Activated naive CD4-positive, alpha-beta T cell treated with anti-CD3 and anti-CD28 coated beads for 36 hours (primary cell): ENCODE measurements around the gene DPP9. TPM values are rescaled to one million over a fixed set of nuclear protein-coding genes. Genes with fewer than 3 reads are reported as not detected.
"Not testable (repeated sequence)": the region's sequence is repeated elsewhere in the genome, so short reads cannot be mapped to it uniquely, and the experiment has no call there.

Source experiments
- CTCF ChIA-PET: fragments of 350-600 bp; sonication (Branson Sonifier 250); formaldehyde crosslinking; loops from one replicate; lab custom pipeline; 2021; ENCODE audit warnings: antibody characterized with exemption; lab: Charles Lee
- DNase-seq: peaks from one replicate; pipeline ENCODE4 v3.0.0-alpha.2; 2020
- H3K27ac Mint-ChIP-seq: one replicate; pipeline ENCODE4 v1.8.0; 2021; ENCODE audit warnings: mild to moderate bottlenecking, mixed read lengths
- H3K27me3 Mint-ChIP-seq: one replicate; pipeline ENCODE4 v1.8.0; 2021; ENCODE audit warnings: low read depth, mixed read lengths
- H3K36me3 Mint-ChIP-seq: one replicate; pipeline ENCODE4 v1.8.0; 2021; ENCODE audit warnings: low read depth, mixed read lengths
- H3K4me1 Mint-ChIP-seq: one replicate; pipeline ENCODE4 v1.8.0; 2021; ENCODE audit warnings: low read depth, mixed read lengths
- H3K4me3 Mint-ChIP-seq: one replicate; pipeline ENCODE4 v1.8.0; 2021; ENCODE audit warnings: mild to moderate bottlenecking, moderate library complexity, mixed read lengths
- H3K9me3 Mint-ChIP-seq: one replicate; pipeline ENCODE4 v1.8.0; 2021; ENCODE audit warnings: mixed read lengths
- intact Hi-C: fragments of 100-400 bp; cut with micrococcal nuclease; formaldehyde crosslinking; loops from one replicate; pipeline ENCODE4 v1.15.1; 2023
- total RNA-seq, 2 experiments: library from RNA; stranded (reverse); gene quantifications; one replicate each; pipeline ENCODE4 v1.2.3, GENCODE V29; 2021

DPP9 gene
- total RNA-seq, 2 experiments from 2014 or later: 40.8 to 41.9 TPM

GRCh38 chr19:4754248-4754647 lies 30.6 kb upstream of the DPP9 start:
- no peaks in the 10 kb centered on the region for H3K9me3 Mint-ChIP-seq
- H3K4me1 Mint-ChIP-seq: no peaks in the 10 kb centered on the region
- intact Hi-C loops: no loop called here
- peaks cover 13% of the 10 kb centered on the region for H3K27me3 Mint-ChIP-seq
- CTCF ChIA-PET: no interaction called here
- H3K27ac Mint-ChIP-seq: no peak overlapping the region
- no peak for DNase-seq
- H3K4me3 Mint-ChIP-seq: no peak overlapping the region
- H3K36me3 Mint-ChIP-seq: no peaks in the 10 kb centered on the region

- DNase-seq: no peak
- no peaks in the 10 kb centered on the region for H3K36me3 Mint-ChIP-seq
- H3K4me1 Mint-ChIP-seq: no peaks in the 10 kb centered on the region
- no peak overlapping the region for H3K27ac Mint-ChIP-seq
- CTCF ChIA-PET: interaction anchor here (0.8 kb wide), 1 partner anchor 18 kb away, joined by 3 read pairs; no protein-coding TSS in a partner anchor
- H3K27me3 Mint-ChIP-seq: peaks cover 13% of the 10 kb centered on the region
- H3K4me3 Mint-ChIP-seq: no peak overlapping the region
- no peaks in the 10 kb centered on the region for H3K9me3 Mint-ChIP-seq
- intact Hi-C loops: no loop called here
Measured at GRCh38 chr19:4749870-4750590, 26.4 kb upstream of the DPP9 start.

- intact Hi-C loops: no loop called here
- Mint-ChIP-seq H3K4me3 (no peak overlapping the region), H3K9me3 (no peaks in the 10 kb centered on the region), H3K27ac (no peak overlapping the region), H3K27me3 (peaks cover 11% of the 10 kb centered on the region), H3K36me3 (no peaks in the 10 kb centered on the region), H3K4me1 (peaks cover 3% of the 10 kb centered on the region)
- CTCF ChIA-PET: no interaction called here
- DNase-seq: no peak
Measured at GRCh38 chr19:4748589-4748988, 24.9 kb upstream of the DPP9 start.

DNA sequence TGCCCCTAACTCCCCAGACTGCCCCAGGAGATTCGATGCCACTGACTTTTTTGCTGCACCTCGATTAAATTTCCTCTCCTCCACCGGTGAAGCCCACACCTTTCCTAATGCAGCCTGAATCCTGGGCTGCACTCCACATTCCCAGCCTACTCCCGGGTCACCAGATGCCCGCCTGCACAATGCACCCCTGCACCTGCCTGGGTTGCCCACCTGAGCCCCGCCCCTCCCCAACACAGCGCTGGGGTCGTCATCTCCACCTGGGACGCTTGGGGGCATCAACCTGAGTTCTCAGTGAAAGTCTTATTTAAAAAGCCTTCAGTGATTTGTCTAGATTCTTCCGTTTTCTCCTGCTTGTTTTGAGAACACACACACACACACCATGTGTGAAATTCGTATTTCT lies 24.5 kb upstream of the DPP9 start:
- Mint-ChIP-seq H3K36me3 (no peaks in the 10 kb centered on the region), H3K27me3 (peaks cover 11% of the 10 kb centered on the region), H3K9me3 (no peaks in the 10 kb centered on the region), H3K27ac (no peak overlapping the region), H3K4me3 (no peak overlapping the region), H3K4me1 (peaks cover 3% of the 10 kb centered on the region)
- intact Hi-C loops: no loop called here
- no peak for DNase-seq
- CTCF ChIA-PET: no interaction called here

- Mint-ChIP-seq H3K4me1 (peaks cover 3% of the 10 kb centered on the region), H3K4me3 (no peak overlapping the region), H3K27me3 (peaks cover 14% of the 10 kb centered on the region), H3K9me3 (no peaks in the 10 kb centered on the region), H3K36me3 (no peaks in the 10 kb centered on the region), H3K27ac (no peak overlapping the region)
- CTCF ChIA-PET: interaction anchor here (0.6 kb wide), 1 partner anchor 9 kb away, joined by 3 read pairs; no protein-coding TSS in a partner anchor
- DNase-seq: no peak
- intact Hi-C loops: no loop called here
Measured at GRCh38 chr19:4745986-4746385, 22.3 kb upstream of the DPP9 start.

- CTCF ChIA-PET, H3K36me3 Mint-ChIP-seq, DNase-seq, H3K9me3 Mint-ChIP-seq, H3K27ac Mint-ChIP-seq, H3K4me3 Mint-ChIP-seq, H3K4me1 Mint-ChIP-seq, intact Hi-C loops: not testable (repeated sequence)
- peaks cover 14% of the 10 kb centered on the region for H3K27me3 Mint-ChIP-seq
Measured at GRCh38 chr19:4745175-4745574, 21.5 kb upstream of the DPP9 start.

DNA sequence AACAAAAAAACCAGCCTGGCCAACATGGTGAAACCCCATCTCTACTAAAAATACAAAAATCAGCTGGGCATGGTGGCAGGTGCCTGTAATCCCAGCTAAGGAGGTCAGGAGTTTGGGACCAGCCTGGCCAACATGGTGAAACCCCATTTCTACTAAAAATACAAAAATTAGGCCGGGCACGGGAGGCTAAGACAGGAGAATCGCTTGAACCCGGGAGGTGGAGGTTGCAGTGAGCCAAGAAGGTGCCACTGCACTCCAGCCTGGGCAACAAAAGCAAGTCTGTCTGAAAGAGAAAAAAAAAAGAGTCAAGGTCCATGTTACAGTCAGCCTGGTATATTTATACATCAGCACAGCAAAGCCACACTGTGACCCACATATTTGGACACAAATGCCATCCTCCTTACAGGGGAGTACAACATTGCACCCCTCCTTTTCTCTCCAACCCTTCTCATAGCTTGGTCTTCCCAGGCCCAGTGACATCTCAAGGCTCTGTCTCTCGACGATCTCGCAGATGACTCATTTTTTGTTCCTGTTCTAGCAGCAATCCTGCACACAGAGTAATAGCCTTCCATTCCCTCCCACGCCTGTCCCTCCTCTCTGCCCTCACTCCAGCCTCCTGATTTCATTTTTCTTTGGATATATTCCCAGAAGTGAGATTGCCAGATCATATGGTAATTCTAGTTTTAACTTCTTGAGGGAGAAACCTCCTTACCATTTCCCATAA lies 21.0 kb upstream of the DPP9 start:
- H3K27me3 Mint-ChIP-seq: peaks cover 11% of the 10 kb centered on the region
- DNase-seq: no peak
- H3K27ac Mint-ChIP-seq: no peak overlapping the region
- H3K9me3 Mint-ChIP-seq: no peaks in the 10 kb centered on the region
- no peaks in the 10 kb centered on the region for H3K36me3 Mint-ChIP-seq
- CTCF ChIA-PET: no interaction called here
- intact Hi-C loops: no loop called here
- peaks cover 3% of the 10 kb centered on the region for H3K4me1 Mint-ChIP-seq
- H3K4me3 Mint-ChIP-seq: no peak overlapping the region

- Mint-ChIP-seq H3K4me3 (no peak overlapping the region), H3K4me1 (peaks cover 3% of the 10 kb centered on the region), H3K27me3 (peaks cover 5% of the 10 kb centered on the region), H3K27ac (no peak overlapping the region), H3K36me3 (no peaks in the 10 kb centered on the region), H3K9me3 (no peaks in the 10 kb centered on the region)
- CTCF ChIA-PET: no interaction called here
- no peak for DNase-seq
- intact Hi-C loops: no loop called here
Measured at GRCh38 chr19:4742723-4743646, 19.3 kb upstream of the DPP9 start.

DNA sequence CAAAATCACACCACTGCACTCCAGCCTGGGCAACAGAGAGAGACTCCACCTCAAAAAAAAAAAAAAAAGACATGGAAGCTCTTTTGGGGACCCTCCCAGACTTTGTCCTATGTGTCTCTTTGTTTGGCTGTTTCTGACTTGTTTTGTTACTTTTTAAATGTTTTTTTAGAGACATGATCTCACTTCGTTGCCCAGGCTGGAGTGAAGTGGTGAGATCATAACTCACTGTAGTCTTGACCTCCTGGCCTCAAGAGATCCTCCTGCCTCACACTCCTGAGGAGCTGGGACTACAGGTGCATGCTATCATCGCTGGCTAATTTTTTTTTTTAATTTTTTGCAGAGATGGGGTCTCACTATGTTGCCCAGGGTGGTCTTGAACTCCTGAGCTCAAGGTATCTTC lies 16.4 kb upstream of the DPP9 start:
- Mint-ChIP-seq H3K27me3 (peaks cover 5% of the 10 kb centered on the region), H3K27ac (no peak overlapping the region), H3K36me3 (no peaks in the 10 kb centered on the region), H3K4me3 (no peak overlapping the region), H3K4me1 (peaks cover 3% of the 10 kb centered on the region), H3K9me3 (no peaks in the 10 kb centered on the region)
- DNase-seq: no peak
- intact Hi-C loops: no loop called here
- CTCF ChIA-PET: interaction anchor here (0.7 to 2.2 kb wide), 3 partner anchors 51 to 111 kb away, joined by 3 to 6 read pairs (median 4); no protein-coding TSS in a partner anchor

GRCh38 chr19:4738734-4739133 lies 15.1 kb upstream of the DPP9 start:
- CTCF ChIA-PET: interaction anchor here (0.6 to 2.2 kb wide), 4 partner anchors 26 to 118 kb away, joined by 3 to 6 read pairs (median 3); no protein-coding TSS in a partner anchor
- no peak overlapping the region for H3K27ac Mint-ChIP-seq

DNA sequence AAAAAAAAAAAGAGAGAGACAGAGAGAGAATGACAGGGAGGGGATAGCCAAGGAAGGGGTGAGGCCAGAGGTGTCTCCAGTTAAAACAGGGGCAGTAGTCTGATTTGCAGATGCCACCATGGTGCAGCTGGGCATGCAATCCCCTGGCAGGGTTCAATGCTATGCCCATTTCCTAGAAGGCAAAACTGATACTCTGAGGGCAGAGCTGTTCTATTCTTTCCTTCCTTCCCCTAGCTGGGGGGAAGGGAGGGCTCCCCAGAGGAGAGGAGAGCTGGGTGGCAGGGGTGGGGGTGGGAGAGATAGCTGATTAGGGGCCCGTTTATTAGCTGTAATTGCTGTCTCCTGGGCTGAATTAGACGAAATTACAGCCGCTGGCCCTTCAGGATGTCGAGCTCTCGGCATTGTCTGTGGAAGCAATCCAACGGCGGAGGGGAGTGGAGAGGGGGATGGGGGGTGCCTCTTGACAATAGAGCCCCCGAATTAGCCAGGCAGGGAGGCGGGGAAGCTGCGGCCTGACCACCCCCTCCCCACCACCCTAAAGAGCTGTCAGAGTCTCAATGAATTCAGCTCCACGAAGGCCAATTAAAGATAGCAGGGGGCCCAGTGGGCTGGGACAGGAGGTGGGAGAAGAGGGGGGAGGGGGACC lies 14.4 kb upstream of the DPP9 start:
- no peaks in the 10 kb centered on the region for H3K36me3 Mint-ChIP-seq
- intact Hi-C loops: no loop called here
- no peaks in the 10 kb centered on the region for H3K9me3 Mint-ChIP-seq
- peaks cover 5% of the 10 kb centered on the region for H3K27me3 Mint-ChIP-seq
- no peak overlapping the region for H3K27ac Mint-ChIP-seq
- no peak overlapping the region for H3K4me3 Mint-ChIP-seq
- no peak for DNase-seq
- peaks cover 3% of the 10 kb centered on the region for H3K4me1 Mint-ChIP-seq
- CTCF ChIA-PET: interaction anchor here (0.6 to 2.1 kb wide), 4 partner anchors 27 to 118 kb away, joined by 3 to 5 read pairs (median 3); no protein-coding TSS in a partner anchor

More at GRCh38 chr19:4738734-4739133, 15.1 kb upstream of the DPP9 start:
- Mint-ChIP-seq H3K36me3 (no peaks in the 10 kb centered on the region), H3K9me3 (no peaks in the 10 kb centered on the region), H3K4me1 (peaks cover 1% of the 10 kb centered on the region), H3K4me3 (no peak overlapping the region), H3K27me3 (peaks cover 5% of the 10 kb centered on the region)
- intact Hi-C loops: no loop called here
- no peak for DNase-seq
